NCI-H1417 (cell line): ENCODE data around the gene ARFIP1.
"Not testable (repeated sequence)": the region's sequence is repeated elsewhere in the genome, so short reads cannot be mapped to it uniquely, and the experiment has no call there.

Experiments used
- DNase-seq, 3 experiments: peaks; one replicate each; lab custom pipeline; 2025; lab: John Stamatoyannopoulos, UW

ARFIP1 gene

DNA sequence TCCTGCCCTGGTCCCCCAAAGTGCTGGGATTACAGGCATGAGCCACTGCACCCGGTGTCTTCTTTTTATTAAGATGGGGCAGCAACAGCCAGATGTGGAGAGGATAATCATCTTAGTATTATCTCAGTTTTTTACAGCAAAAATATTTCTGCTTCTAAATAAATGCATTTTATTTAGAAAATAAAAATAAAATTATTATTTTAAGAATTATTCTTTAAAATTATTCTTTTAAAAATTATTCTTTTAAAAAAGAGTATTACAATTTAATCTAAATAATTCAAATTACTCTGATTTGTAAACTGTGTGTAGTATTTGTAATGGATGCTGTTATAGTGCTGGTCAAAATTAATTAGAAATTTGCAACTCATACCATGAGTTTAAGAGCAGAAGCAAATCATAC lies 67.6 kb downstream of the ARFIP1 start:
- DNase-seq, result no peak

DNA sequence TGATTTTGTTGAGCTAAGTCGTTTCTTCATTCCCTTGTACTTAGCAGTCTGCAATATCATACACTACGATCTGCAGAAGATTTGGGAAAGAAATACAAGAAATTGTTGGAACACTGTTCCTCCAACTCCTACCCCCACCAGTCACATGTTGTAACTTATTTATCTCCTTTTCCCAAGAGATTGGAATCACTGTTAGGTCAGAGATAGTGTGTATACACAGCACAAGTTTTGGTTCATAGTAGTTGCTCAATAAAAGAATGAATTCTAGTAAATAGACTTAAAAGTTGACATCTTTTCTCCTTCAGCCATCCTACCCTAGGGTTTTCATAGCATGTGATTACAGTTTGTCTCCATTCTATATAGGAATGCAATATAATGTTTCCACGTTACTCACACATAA lies 68.8 kb downstream of the ARFIP1 start:
- no peak for DNase-seq

DNA sequence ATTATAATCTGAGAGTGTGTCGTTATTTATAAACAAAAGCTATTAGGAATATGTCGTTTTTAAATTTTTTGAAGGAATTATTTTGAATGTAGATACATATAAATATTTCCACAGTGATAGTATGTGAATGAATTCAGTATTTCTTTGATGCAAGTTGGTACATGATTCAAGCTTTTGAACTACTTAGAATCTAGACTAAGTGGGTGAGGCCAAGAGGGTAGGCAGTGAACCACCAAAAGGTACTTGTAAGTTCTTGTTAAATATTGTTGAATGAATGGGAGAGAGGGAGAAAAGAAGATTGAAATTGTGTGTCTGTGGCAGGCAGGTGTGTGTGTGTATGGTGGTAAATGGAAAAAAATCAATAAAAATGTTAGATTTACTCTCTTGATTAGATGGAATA lies 69.6 kb downstream of the ARFIP1 start:
- DNase-seq, result no peak

DNA sequence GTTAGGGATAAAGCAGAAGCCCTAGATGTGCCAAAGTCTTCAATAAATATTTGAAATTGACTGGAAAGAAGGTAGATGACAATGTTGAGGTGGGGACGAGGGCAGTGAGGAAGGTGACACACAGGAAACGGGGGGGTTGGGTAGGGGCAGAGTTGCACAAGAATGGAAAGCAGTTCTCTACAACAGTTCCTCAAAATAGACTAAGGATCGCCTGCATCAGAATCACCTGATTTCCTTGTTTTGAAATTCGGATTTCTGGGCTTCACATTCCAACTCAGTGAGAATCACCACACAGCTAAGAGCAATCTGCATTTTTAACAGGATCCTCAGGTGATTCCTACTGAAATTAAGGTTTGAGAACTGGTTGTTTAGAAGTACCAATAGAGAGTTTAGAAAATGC lies 70.6 kb downstream of the ARFIP1 start:
- DNase-seq, result no peak

DNA sequence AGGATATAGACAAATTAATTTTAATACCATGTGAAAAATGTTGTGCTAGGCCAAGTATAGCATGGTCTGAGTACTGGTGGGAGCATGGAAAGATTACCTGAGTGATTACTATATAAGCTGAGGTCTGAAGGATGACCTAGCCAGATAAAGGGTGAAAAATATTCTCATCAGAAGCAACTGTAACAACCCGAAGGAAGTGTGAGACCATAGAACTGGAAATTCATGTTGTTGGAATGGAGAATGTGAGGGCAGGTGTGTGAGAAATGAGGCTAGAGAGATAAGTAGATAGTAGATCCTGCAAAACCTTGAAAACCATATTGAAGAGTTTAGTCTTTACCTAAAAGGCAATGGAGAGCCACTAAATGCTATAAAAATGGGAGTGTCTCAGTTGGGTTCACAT lies 71.5 kb downstream of the ARFIP1 start:
- no peak for DNase-seq

DNA sequence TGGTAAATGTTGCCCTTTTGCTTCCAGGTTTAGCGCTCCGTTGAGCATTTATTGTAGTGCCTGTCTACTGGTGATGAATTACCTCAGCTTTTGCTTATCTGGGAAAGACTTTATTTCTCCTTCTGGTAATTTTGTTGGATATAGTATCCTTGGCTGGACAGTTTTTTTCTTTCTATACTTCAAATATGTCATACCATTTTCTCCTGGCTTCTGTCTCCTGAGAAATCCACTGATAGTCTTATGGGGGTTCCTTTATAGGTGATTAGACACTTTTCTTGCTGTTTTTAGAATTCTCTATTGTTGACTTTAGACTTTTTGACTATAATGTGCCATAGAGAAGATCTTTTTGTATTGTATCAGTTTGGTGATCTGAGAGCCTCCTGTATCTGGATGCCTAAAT lies 73.5 kb downstream of the ARFIP1 start:
- DNase-seq, result no peak

DNA sequence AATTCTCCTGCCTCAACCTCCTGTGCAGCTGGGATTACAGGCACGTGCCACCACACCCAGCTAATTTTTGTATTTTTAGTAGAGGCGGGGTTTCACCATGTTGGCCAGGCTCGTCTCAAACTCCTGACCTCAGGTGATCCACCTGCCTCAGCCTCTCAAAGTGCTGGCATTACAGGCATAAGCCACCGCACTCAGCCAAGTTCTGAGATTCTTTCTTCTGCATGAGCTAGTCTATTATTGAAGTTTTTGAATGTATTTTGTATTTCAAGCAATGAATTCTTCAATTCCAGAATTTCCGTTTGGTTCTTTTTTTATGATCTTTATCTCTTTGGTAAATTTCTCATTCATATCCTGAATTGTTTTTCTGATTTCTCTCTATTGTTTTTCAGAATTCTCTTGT lies 74.3 kb downstream of the ARFIP1 start:
- DNase-seq, result not testable (repeated sequence)

DNA sequence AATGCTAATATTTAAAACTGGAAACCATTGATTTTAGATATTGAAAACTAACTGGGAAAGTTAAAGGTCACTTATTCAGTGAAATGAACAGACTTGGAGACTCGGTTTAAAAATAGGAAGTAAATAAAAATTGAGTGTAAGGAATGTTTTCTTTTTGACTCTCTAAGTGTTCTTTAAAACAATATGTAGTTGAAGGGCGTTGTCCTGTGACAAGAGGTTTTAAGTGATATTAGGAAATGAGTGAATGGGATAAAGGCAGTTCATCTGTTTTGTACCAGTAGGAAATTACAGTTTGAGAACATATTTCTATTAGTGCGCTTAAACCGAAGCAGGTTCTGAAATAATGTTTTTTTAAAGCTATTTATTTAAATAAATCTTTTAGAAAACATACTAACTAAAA lies 77.2 kb downstream of the ARFIP1 start:
- no peak for DNase-seq

DNA sequence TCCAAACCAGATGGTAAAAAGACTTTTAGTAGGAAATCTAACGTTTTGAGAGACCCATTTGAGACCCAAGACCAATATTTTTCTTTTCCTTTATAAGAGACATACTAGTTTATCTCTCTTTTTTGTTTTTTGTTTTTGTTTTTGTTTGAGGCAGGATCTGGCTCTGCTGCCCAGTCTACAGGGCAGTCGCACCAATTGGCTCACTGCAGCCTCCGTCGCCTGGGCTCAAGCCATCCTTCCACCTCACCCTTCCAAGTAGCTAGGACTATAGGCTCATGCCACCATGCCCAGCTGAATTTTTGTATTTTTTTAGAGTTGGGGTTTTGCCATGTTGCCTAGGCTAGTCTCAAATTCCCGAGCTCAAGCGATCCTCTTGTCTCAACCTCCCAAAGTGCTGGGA lies 79.2 kb downstream of the ARFIP1 start:
- no peak for DNase-seq

DNA sequence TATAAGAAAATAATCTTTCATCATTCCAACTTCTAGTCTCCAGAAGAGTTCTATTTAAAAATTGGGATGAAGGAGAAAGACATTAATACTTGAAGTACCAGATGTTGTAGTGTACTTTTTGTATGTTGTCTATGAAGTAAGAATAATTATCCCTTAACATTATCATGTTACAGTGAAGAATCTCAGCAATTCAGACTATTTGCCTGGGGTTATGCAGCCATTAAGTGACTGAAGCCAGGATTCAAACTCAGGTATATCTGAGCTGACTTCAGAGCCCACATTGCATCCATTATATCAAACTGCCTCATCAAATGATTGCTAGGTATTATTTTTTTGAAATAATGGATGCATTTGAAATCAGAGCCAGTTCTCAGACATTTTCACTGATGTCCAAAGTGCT lies 80.3 kb downstream of the ARFIP1 start:
- DNase-seq, result no peak

DNA sequence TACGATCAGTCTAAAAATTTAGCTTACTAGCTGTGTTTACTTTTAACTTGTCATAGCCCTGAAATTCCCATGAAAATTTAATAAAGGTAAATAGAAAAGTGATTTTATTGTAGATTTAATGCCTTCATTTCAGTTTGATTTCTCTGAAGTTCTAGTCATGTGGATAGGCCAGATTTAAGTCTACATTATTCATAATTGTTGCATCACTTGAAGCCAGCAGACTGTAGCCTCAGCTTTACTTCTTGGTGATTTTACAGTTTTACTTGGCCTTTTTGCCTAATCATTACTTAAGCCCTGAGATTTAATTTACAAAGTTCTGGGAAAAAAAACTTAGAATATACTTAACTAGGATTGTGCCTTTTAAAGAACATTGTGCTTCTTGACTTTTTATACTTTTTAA lies 82.9 kb downstream of the ARFIP1 start:
- DNase-seq, result no peak

DNA sequence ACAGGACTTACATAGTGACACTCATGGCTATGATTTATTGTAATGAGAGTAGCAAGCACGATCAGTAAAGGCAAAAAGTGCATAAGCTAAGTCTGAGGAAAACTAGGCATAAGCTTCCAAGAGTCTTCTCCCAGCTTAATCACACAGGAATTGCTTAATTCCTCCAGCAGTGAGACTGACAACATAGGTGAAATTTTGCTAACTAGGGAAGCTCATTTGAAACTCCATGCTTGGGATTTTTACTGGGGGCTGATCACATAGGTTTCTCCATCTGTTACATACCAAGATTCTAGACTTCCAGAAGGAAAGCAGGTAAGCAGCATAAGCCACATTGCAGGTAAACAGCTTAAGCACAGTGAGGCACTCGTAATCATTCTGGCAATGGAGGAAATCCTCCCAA lies 84.6 kb downstream of the ARFIP1 start:
- no peak for DNase-seq

DNA sequence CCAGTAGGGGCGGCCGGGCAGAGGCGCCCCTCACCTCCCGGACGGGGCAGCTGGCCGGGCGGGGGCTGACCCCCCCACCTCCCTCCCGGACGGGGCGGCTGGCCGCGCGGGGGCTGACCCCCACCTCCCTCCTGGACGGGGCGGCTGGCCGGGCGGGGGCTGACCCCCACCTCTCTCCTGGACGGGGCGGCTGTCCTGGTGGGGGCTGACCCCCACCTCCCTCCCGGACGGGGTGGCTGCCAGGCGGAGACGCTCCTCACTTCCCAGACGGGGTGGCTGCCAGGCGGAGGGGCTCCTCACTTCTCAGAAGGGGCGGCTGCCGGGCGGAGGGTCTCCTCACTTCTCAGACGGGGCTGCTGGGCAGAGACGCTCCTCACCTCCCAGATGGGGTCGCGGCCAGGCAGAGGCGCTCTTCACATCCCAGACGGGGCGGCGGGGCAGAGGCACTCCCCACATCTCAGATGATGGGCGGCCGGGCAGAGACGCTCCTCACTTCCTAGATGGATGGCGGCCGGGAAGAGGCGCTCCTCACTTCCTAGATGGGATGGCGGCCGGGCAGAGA lies 86.8 kb downstream of the ARFIP1 start:
- not testable (repeated sequence) for DNase-seq

DNA sequence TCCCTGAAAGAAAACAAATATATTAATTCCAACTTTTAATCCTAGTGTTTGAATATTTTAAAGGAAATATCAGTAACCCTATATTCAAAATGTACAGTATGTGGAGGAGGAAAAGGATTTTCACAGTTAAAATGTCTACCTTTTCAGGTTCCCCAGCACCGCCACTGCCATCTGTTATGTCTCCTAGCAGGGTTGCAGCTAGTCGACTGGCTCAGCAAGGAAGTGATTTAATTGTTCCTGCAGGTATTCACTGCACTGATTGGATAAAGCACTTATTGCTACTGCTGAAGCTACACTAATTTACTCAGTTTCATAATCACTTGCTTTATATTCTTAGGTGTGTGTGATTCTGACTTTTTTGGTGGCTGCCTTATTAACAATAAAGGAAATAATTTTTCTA lies 90.9 kb downstream of the ARFIP1 start:
- peak in 1 of 3 experiments; percentile 21 for DNase-seq

DNA sequence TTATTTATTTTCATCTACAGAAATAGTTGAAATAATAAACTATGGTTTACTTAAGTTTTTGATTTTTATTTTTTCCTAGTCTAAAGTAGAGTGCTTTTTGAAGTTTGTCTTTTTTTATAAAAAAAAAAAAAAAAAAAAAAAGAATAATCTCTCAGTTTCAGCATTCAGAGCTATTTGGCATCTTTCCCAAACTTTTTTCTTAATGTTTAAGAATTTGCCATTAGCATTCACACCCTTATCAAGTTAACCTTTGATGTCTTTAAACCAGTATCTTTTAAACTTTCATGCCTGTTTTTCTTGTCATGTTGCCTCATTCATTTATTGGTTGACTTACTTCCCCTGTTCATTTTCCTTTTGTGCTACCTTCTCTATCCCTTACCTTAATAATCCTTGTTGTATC lies 95.5 kb downstream of the ARFIP1 start:
- DNase-seq, result no peak

DNA sequence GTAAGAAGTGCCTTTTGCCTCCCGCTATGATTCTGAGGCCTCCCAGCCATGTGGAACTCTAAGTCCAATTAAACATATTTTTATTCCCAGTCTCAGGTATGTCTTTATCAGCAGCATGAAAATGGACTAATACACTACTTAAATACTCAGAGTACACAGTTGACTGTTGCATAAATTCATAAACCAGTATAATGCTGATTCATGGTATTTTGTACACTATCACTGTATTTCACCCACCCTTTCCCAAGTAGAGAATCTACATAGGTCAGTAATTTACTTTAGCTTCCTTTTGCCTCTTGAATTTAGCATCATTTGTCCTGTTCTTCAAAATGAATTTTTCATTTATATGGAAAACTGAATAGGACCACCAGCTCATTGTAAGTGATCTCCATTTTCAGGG lies 98.1 kb downstream of the ARFIP1 start:
- DNase-seq, result no peak

DNA sequence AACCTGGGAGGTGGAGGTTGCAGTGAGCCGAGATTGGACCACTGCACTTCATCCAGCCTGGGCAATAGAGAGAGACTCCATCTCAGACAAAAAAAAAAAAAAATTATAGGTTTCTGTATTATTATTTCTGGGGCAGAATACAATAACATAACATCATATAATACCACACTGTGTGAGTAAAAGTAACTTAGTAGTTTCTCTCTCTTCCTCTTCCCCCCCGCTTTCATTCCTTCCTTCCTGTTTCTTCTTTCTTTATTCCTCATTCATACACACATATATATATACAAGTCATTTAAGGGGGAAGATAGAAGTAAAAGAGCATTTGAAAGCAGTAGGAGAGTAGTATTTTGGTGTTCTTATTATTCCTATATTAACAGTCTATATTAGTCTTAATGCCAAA lies 100.5 kb downstream of the ARFIP1 start:
- no peak for DNase-seq

DNA sequence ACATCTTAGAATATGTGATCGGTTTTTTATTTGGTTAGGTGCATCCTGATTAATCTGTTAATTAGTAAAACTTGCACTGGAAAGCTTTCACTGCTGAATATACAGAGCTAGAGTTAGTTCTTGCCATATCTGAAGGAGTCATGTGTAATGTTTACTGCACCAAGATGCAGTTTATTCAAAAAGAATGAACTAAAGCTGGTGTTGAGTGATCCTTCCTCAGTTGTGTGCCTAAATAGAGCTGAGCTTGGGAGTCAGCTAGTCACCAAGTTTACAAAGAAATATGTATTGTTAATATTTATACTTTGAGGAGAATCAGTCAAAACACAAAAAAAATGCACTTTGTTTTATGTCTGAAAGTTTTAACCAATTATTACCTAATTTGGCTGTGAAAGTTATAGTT lies 102.2 kb downstream of the ARFIP1 start:
- DNase-seq, result no peak

DNA sequence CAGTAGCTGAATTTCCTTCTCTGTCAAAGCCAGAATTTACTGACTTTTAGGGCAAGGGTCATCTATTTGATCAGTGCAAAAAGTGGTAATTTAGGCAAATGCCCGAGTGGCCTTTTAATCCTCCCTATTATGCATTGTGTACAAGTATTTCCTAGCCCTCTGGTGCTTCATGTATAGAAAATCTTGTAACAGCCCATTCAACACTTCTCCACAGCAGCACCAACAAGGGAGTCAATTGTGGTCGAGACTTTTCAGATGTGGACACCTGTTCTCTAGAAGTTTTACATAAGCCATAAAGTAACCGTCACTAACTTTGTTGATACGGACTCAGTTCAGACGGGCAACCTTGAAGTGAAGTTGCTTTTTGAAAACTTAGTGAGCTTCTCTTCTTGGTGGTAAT lies 105.4 kb downstream of the ARFIP1 start:
- DNase-seq, result no peak

DNA sequence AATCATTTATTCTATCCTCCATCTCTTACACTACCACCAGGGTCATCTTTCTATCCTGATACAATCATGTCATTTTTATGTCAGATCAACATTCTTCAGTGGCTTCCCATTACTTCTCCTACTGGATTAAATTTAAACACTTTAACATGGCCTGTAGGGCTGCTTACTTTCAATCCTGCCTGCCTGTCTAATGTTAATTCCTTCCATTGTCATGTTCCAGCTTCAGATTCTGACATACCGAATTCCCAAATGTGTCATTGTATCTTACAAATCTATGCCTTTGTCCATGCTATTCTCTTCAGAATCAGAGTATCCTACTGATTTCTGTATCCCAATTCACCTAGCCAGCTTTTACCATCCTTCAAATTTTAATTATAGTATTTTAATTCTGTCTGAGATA lies 106.4 kb downstream of the ARFIP1 start:
- DNase-seq, result no peak

DNA sequence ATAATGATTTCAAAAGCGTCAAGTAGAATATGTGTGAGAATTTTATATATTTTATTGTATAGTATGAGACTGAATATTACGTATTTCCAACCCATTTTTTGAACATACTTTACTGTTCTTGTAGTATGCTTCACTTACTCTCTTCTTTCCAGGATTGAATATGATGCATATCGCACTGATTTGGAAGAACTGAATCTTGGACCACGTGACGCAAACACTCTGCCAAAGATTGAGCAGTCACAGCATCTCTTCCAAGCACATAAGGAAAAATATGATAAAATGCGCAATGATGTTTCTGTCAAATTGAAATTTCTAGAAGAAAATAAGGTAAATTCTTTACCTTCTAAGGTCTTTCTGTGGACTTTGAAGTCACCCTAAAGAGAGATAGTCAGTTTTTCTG lies 108.2 kb downstream of the ARFIP1 start:
- DNase-seq, result no peak

DNA sequence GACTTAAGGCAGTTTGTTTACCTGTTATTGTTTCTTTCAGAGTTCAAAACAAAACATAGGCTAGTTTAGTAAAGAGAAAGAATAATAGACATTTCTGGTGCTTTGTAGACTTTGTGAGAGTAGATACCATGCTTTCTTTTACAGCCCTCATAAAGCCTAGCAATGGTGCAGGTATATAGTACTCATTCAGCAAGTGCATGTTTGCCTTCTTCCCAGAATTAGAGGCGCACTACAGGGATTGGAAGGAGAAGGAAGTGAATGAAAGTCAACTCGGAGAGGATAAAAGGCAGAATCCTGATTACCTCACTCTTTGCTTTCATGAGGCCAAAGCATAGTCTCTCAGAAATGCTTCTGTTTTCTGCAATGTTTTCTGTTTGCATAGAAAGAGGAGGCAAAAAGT lies 113.2 kb downstream of the ARFIP1 start:
- DNase-seq, result no peak

DNA sequence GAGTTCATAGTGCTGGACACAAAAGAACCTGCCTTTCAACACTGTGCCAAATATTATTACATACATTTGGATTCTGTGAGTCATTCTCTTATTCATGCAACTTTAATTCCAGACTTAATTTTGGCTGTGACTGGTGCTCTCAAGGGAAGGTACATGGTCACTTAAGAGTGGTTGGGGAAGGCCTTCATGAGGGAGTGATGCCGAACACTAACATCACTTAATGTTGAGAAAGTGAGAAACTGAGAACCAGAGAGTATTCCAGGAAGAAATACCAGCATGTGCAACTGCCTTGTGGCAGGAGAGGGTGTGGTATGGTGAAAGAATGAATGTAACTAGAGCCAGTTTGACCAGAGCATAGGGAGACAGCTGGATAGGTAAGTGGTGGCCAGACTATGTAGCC lies 114.9 kb downstream of the ARFIP1 start:
- no peak for DNase-seq

DNA sequence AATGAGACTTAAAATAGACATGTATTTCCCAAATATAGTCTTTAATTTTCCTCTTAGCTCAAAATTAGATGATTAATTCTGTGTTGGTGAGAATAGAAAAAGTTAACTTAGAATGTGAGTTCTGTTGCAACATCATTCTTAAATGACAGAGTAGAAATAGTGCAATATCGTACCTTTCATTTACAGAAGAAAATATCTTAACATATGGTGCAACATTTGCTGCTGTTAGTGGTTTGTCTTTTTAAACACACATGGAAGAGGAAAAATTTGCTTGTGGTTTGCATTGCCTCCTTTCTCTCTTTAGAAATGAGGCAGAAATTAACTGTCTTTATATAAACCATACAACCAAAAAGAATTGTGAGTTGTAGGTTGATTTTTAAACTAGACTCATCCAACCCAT lies 117.1 kb downstream of the ARFIP1 start:
- DNase-seq, result no peak

DNA sequence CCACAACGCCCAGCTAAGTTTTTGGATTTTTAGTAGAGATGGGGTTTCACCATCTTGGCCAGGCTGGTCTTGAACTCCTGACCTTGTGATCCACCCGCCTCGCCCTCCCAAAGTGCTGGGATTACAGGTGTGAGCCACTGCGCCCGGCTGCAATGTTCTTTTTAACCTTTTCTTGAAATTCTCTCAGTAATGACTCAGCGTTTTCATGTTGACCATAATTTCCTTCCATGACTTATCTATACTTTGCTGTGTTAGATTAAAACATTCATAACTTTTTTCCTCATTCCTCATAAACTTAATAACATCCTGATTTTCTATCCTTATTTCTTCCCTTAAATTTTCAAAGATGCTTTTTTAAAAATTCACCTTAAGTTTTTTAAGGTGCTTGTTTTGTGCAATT lies 118.4 kb downstream of the ARFIP1 start:
- DNase-seq, result not testable (repeated sequence)
